Activated CD8-positive, alpha-beta memory T cell treated with anti-CD3 and anti-CD28 coated beads, Interleukin-2, amount 50 U/mL, for 24 hours (primary cell): ENCODE results near the gene DLGAP1.
A peak's percentile ranks its signal among the peaks of the same experiment; 100 is the strongest.

ENCODE experiments used
- DNase-seq: peaks from one replicate; pipeline ENCODE4 v3.0.0-alpha.2; 2020; ENCODE audit errors: extremely low read depth

Gene DLGAP1

DNA sequence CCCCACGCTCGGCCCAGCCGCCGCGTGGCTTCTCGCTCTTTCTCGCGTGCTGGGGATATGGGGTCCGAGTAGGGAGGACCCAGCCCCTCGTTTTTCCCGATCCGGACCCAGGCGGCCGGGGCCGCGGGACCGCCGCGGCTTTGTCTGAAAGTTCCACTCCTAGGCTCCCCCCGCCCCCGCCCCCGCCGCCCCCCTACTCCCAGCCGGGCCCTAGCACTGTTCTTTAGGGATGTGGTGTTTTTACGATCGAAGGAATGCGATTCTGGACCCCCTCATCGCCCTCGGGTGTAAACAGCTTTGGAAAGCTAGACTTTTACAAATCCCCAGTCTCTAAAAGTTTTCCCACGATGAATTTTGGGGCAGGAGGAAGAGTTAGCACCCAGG lies 1004.3 kb downstream of the DLGAP1 start:
- no peak for DNase-seq

DNA sequence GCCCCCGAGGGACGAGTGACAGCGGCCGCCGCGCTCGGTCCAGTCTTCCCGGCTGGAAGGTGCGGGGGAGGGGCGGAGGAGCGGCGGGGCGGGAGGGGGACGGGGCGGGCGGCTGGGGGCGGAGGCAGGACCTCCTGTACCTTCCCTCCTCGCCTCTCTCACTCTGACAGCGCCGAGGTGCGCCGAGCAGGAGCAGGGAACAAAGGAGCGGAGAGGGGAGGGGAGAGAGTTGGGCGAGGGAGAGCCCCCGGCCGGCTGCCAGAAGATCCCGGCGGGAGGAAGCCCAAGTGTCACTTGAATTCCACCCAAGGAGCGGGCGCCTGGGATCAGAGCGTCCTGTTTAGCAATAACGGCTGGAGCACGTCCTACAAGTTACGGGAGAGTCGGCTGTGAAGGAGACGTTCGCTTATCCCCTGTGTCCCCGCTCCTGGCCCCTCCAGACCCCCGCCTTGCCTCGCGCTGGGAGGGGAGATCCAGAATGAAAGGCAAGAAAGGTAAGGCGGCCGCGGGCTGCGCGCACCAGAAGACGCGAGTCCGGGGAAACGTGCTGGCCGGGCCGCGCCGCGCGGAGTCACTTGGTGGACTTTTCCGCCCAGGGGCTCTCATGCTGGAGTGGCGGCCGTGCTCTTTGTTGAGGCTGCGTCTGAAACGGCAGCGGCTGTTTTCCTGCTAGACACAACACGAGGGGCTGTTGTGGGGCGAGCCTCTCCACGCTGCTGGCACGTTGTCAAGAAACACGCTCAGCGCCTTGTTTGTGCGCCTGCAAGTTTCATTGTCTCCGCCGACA lies 1004.9 kb downstream of the DLGAP1 start, which contains the start of gene TGIF1:
TSS of gene TGIF1 (plus strand) at position 161 of the 787 bp plus-strand sequence. CDS start at position 479, 318 bp downstream.
- no peak for DNase-seq

DNA sequence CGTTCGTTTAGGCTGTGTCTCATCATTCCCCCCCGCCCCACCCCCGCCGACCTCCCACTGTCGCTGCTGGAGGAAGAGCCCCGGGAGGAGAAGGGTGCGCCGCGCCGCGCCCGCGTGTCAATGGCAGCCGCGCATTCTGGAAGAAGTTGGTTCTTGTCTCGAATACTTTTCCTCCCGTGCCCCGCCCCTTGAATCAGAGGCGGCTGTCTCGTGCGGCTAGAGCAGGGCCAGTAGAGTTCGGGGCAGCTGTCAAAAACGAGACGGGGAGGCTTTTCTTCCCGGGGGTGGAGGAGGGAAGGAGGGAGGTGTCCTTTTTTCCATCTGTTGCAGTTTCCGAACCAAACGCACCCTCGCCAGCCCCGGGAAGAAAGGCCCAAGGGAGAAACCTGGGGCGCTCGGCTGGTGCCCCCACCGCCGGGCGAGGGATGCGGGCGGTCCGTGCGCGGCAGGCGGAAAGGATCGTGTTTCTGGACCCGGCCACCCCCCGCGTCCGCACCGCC lies 1005.5 kb downstream of the DLGAP1 start:
- no peak for DNase-seq

DNA sequence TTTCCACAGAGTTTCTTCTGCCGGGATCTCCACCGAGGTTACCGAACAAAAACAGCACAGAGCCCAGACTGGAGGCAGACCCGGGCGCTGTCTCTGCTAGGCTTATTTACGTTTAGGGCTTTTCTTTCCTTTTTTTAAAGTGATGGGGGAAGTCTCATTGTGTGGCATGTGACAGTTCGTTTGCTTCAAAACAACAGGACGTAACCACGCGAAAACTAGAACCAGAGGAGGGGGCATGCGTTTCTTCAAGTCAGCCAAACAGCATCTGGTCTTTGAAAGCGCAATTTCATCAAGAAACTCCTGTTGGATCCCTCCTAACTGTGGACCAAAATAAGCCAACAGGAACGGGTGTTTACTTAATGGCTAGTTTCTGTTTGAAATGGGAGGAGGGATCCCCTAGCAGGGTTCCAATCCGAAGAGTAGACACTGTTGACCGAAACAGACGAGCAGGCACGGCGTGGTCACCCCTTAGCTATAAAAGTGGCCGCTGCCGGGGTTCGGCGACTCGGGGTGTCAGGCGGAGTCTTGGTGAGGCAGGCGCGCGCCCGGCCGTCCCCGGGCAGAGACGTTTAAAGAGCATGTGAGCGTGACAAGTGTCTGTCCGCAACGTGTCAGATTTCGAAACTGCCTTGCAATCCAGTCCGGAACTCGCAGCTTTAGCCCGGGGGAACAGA lies 1006.1 kb downstream of the DLGAP1 start:
- DNase-seq = peak; percentile 59

DNA sequence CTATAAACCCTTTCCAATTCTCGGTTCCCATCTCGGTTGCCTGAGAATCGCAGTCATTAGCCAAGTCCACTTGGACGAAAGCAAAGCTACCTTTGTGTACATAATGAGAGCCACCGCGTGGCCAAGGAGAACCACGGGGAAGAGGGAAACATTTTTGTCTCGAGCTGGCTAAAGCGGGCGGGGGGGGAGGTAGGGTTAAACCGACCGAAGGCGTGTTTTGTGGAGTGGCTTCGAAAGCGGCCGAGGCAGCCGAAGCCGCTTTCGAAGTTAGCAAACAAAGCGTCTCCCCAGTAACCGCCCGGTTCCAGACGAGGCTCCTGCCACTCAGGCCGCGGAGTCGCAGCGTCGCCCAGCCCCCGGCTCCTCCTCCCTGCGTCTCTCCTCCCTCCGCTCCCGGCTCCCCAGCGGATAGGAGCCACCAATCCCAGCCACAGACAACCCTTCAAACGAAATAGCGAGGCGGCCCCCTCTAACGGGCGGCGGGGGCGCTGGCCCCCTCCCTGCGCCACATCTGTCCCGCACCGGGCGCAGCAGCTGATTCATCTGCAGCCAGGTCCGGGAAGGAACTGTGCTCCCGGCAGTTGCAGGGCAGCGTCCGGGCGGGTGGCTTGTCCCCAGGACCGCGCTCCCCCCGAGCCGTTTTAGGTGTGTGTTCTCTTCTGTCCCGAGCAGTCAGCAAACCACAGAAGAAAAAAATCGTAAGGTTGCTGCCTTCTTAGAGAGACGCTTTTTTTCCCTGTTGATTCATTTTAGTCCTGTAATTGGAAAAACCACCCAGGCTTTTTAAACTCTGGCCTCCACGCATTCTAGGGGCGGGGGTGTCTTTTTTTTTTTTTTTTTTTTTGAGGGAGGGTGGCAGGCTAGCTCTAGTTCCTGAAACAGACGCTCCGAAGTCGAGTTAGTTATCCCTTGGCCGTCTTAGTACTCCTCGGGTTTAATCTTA lies 1006.9 kb downstream of the DLGAP1 start:
- DNase-seq = peak; percentile 53

DNA sequence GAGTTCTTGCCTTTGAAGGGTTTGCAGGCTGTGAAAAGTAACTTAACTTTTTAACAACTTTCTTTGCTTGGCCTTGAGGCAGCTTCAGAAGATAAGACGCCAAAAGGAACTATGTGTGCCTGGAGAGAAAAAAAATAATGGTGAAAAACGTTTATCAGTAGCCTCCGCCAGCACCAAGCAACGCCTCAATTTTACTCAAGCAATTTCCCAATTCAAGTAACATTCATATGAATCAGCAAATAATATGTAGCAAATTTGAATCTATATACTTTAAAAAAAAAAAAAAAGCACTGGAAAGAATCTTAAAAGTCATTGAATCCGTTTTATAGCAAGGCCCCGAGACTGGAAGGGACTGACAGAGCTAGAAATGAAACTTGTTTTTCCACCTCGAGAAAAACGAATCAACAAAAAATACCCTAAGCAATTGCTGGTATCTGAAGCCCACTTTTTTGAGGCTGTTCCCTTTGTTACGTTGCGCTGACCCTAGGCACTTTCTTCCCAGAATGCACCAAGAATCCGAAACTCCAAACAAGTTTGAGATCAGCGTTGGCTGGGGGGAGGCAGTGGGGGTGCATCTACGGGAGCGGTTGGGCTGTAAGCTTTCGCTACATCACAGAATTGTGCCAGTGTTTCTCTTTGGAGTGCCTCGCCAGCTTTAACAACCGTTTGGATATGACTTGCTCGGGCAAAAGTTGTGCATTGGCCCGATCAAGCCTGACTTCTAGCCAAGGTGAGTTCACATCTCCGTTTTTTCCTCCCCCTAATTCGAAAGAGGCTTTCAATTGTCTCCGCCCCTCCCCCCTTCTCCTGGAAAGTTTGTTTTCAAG lies 1007.8 kb downstream of the DLGAP1 start:
- DNase-seq = no peak
